Testis (tissue), 3 donors: ENCODE data around the gene MUC5AC. TPM values are rescaled to one million over a fixed set of nuclear protein-coding genes. Genes with fewer than 3 reads are reported as not detected.

Experiments used
- DNase-seq: peaks from one replicate; pipeline ENCODE4 v3.0.0-alpha.2; 2019
- H3K27ac ChIP-seq, 2 donors: fragments of 200-600 bp; sonication (generic); one replicate each; pipeline ENCODE4 v1.5.1; 2019
- H3K27me3 ChIP-seq: fragments of 200-600 bp; sonication (generic); one replicate; pipeline ENCODE4 v1.5.1; 2019
- H3K36me3 ChIP-seq: fragments of 200-600 bp; sonication (generic); one replicate; pipeline ENCODE4 v1.5.1; 2017; ENCODE audit warnings: low read depth; ENCODE audit errors: missing control alignments
- H3K4me1 ChIP-seq: fragments of 200-600 bp; sonication (generic); one replicate; pipeline ENCODE4 v1.5.1; 2019
- H3K4me3 ChIP-seq, 2 donors: fragments of 200-600 bp; sonication (generic); one replicate each; pipeline ENCODE4 v1.5.1; 2017 to 2019
- H3K9me3 ChIP-seq: fragments of 200-600 bp; sonication (generic); one replicate; pipeline ENCODE4 v1.5.1; 2017
- POLR2A ChIP-seq: fragments of 450-650 bp; IDR thresholded peaks from one replicate; pipeline ENCODE4 v1.6.1; 2017; ENCODE audit warnings: antibody characterized with exemption, mild to moderate bottlenecking, moderate library complexity
- WGBS, 2 donors: methylation state at CpG; one replicate each; pipeline ENCODE4 v1.1.5; 2018; 5-methylcytosine and 5-hydroxymethylcytosine counted together
- intact Hi-C: fragments of 100-400 bp; cut with DNase I; formaldehyde crosslinking; loops from one replicate; pipeline ENCODE4 v1.15.1; 2023; ENCODE audit warnings: low total_unique reads
- polyA plus RNA-seq: library from polyadenylated mRNA; stranded (reverse); fragments of 350-450 nt; fragmentation: Illumina TruSeq; extraction: RNeasy Lipid Tissue Mini Kit (QIAGEN cat#74804); gene quantifications from one replicate; pipeline ENCODE4 v1.2.3, GENCODE V29; 2014; ENCODE audit warnings: low read depth, low replicate concordance; ENCODE audit not compliant: insufficient read depth
- total RNA-seq, 2 donors: library from RNA; depleted of rRNA; stranded (reverse); fragments of >200 nt; gene quantifications; one replicate each; pipeline ENCODE4 v1.2.3, GENCODE V29; 2016
- TF ChIP-seq, protein P1 (sequence below), 3 experiments: fragments of 450-650 bp in 2 of 3; fragments of 200-600 bp in 1 of 3; sonication (generic) in 1 of 3; IDR thresholded peaks; one replicate each; pipeline ENCODE4 v1.5.1; 2016 to 2019; ENCODE audit warnings: antibody characterized with exemption in 3 of 3, mild to moderate bottlenecking in 2 of 3, moderate library complexity in 1 of 3

Gene MUC5AC
- total and polyA plus RNA-seq, 3 donors from 2014 or later: 0.31 to 0.62 (median 0.32) TPM

DNA sequence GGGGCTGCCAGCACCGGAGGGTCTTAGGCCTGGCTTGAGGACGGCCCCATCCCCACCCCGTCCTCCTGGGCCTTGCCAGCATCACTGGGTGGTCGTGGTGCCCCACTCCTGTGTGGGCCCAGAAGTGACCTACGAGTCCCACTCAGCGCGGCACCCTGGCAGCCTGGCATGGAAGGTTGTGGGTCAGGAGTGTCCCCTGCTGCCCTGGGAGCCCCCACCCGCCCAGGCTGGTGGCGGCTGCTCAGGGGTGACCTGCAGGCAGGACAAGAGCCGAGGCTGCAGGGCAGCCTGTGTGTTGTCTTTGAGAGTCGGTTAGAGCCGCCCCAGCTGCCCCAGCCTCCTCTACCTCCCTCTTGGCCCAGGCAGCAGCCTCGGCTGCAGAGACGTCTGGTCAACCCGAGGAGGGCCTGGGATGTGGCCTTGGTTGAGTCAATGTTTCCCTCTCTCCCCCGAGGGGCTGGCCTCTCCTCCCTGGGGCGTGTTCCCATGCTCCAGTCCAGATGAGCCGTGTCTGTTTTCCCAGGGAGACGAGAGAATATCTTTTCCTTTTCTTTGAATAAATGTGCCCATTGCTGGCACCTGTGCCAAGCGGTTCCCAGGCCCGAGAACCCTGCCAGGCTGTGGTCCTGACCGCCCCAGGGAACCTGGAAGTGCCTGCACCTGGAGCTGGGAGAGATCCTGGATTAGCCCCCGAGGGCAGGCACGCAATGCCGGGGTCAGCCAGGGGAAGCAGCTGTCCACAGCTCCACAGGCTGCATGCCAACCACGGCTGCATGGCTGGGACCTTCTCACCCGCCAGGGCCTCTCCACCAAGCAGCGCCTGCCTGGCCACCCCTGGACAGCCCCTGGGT, 35.7 kb upstream of the MUC5AC start:
- Histone ChIP-seq H3K27ac (no peak overlapping the region), H3K9me3 (no peaks in the 10 kb centered on the region), H3K27me3 (no peaks in the 10 kb centered on the region), H3K36me3 (no peaks in the 10 kb centered on the region), H3K4me1 (no peaks in the 10 kb centered on the region), H3K4me3 (no peak overlapping the region)
- peak; percentile 28 for DNase-seq
- no peak for TF ChIP-seq POLR2A
- TF ChIP-seq, protein P1, sequence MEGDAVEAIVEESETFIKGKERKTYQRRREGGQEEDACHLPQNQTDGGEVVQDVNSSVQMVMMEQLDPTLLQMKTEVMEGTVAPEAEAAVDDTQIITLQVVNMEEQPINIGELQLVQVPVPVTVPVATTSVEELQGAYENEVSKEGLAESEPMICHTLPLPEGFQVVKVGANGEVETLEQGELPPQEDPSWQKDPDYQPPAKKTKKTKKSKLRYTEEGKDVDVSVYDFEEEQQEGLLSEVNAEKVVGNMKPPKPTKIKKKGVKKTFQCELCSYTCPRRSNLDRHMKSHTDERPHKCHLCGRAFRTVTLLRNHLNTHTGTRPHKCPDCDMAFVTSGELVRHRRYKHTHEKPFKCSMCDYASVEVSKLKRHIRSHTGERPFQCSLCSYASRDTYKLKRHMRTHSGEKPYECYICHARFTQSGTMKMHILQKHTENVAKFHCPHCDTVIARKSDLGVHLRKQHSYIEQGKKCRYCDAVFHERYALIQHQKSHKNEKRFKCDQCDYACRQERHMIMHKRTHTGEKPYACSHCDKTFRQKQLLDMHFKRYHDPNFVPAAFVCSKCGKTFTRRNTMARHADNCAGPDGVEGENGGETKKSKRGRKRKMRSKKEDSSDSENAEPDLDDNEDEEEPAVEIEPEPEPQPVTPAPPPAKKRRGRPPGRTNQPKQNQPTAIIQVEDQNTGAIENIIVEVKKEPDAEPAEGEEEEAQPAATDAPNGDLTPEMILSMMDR (IDR thresholded peaks at IDR 0.05): no peak
- intact Hi-C loops: no loop called here
- WGBS, 2 donors: 48 to 65% methylated on average over 19 to 28 of the region's 28 CpGs

DNA sequence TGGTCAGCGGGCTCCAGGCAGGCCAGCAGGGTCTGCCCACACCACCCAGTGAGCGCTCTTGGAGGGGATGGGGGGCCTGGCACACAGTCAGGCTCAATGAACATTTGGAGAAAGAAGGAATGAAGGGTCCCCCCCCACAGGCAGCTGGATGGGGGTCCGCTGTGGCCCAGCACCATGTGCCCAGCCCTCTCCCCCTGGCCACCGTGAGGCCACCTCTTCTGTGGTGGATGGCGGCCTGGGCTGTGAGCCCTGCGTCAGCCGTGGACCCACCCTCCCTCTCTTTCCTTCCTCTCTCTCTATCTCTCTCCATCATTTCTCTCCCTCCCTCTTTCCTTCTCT, 35.1 kb upstream of the MUC5AC start:
- TF ChIP-seq POLR2A: no peak
- TF ChIP-seq, protein P1 (IDR thresholded peaks at IDR 0.05): no peak
- Histone ChIP-seq H3K9me3 (no peaks in the 10 kb centered on the region), H3K27ac (no peak overlapping the region), H3K36me3 (no peaks in the 10 kb centered on the region), H3K4me1 (no peaks in the 10 kb centered on the region), H3K4me3 (no peak overlapping the region), H3K27me3 (no peaks in the 10 kb centered on the region)
- WGBS, 2 donors: 68 to 78% methylated on average over 7 of the region's 7 CpGs
- intact Hi-C loops: no loop called here
- no peak for DNase-seq

DNA sequence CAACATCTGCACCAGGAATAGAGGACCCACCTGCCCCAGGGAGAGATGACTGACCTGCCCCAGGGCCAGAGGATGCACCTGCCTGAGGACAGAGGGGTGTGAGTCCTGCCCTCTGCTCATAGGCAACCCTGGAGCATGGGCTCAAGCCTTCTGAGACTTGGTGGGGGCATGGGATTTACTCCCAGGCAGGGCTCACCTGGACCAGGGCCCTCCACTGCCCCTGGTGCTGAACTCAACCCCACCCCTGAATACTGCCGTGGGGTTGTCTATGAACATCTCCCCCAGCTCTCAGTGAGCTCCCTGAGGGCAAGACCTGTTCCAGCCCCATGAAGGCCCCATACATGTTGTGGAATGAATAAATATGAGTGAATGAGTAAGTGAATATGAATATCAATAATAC, 33.8 kb upstream of the MUC5AC start:
- Histone ChIP-seq H3K27ac (no peak overlapping the region), H3K4me3 (no peak overlapping the region), H3K4me1 (no peaks in the 10 kb centered on the region), H3K27me3 (no peaks in the 10 kb centered on the region), H3K36me3 (no peaks in the 10 kb centered on the region), H3K9me3 (no peaks in the 10 kb centered on the region)
- TF ChIP-seq, protein P1 (IDR thresholded peaks at IDR 0.05): no peak
- TF ChIP-seq POLR2A: no peak
- 100% methylated on average over 1 of the region's 1 CpG; no CpG with 5 or more reads in 1 of the 2 donors for WGBS, 2 donors
- intact Hi-C loops: no loop called here
- no peak for DNase-seq

GRCh38 chr11:1125803-1126202, 31.9 kb upstream of the MUC5AC start:
- DNase-seq: no peak
- H3K4me1 ChIP-seq: no peaks in the 10 kb centered on the region
- H3K27ac ChIP-seq: no peak overlapping the region
- H3K27me3 ChIP-seq: no peaks in the 10 kb centered on the region
- H3K4me3 ChIP-seq: no peak overlapping the region
- H3K9me3 ChIP-seq: no peaks in the 10 kb centered on the region
- intact Hi-C loops: no loop called here
- no peak for TF ChIP-seq POLR2A
- TF ChIP-seq, protein P1 (IDR thresholded peaks at IDR 0.05): no peak
- no peaks in the 10 kb centered on the region for H3K36me3 ChIP-seq
- 94% methylated on average over 9 of the region's 9 CpGs; no CpG with 5 or more reads in 1 of the 2 donors for WGBS, 2 donors

DNA sequence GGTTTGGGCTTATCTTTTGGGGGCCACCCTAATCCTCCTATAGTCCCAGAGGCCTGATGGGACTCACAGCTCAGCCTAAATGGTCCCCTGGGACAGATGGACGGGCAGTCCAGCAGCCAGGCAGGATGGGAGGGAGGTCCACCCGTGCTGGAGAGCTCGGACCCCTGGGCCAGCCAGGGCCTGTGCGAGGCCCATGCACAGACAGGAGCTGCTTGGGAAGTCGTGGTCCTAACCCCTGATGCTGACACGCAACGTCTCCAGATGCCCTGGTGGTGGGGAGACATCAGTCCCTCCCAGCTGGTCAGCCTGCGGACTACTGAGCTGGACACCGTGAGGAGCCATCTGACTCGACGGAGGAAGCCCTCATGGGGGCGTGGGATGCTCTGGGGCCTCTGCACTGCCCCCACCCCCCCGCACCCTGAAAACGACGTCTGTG, 31.2 kb upstream of the MUC5AC start:
- no peak for DNase-seq
- Histone ChIP-seq H3K36me3 (no peaks in the 10 kb centered on the region), H3K4me3 (no peak overlapping the region), H3K4me1 (no peaks in the 10 kb centered on the region), H3K9me3 (no peaks in the 10 kb centered on the region), H3K27ac (no peak overlapping the region), H3K27me3 (no peaks in the 10 kb centered on the region)
- intact Hi-C loops: no loop called here
- TF ChIP-seq, protein P1 (IDR thresholded peaks at IDR 0.05): no peak
- no peak for TF ChIP-seq POLR2A
- 71 to 78% methylated on average over 8 to 14 of the region's 15 CpGs for WGBS, 2 donors
